HG02798 (cell line): ENCODE results near the gene FFAR4.

Experiments
- ATAC-seq: cut with Tn5 transposase; IDR thresholded peaks from one replicate; pipeline ENCODE4 v1.9.1; 2021; ENCODE audit warnings: mild to moderate bottlenecking; ENCODE audit not compliant: unreplicated experiment, poor library complexity

Gene FFAR4

GRCh38 chr10:93570383-93570782, 3.9 kb downstream of the FFAR4 start:
- ATAC-seq = no peak

GRCh38 chr10:93572606-93573005, 6.1 kb downstream of the FFAR4 start:
- no peak for ATAC-seq

DNA sequence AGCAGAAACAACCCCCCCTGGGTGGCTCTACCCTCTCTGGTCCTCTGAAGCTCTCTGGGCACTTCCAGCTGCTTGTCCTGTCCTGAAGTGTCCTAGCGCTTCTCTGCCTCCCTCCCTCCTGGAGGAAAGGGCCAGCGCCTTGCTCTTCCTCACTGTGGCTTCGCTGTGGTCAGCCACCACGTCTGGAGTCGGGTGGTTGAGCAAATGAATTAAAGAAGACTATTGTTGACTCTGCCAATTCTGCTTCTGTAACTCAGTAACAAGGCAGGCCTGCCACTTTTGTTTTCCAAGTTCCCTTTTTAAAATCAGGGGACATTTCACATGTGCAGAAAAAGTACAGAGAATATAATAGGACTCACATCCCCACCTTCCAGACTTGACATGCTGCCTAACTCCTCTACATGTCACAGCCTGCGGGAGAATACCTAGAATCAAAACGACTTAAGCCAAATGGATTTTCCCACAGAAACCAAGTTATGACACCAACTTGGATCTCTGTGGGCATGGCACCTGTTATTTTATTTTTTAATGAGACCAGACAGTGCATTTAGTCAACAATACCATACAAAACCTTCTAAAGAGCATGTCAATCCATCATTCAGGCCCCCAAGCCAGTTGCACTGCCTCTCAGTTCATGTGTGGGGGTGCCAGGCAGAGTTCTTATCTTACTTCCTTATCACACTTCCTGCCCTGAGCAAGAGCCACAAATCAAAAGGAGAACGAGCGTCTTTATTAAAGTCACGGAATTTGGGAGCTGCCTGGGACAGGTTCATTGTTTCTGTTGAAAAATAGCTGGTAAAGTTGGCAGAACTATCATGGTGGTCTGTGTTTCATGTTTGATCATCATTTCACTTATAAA, 6.8 kb downstream of the FFAR4 start:
- no peak for ATAC-seq

DNA sequence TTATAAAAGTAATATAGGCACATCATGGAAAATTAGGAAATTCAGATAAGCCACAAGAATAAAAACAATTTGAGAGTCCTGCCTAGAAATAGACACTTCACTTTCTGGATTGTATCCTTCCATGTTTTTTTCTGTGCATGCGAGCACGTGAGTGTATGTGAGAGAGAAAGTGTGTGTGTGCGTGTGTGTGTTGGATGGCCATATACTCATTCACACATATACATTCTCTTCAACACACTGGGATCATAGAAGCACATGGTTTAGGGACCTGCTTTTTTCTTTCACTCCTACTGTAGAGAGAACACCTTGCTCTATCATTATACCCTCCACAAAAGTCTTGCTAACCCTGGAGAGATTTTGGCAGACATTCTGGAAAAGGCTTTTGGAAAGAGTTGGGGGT, 7.5 kb downstream of the FFAR4 start:
- ATAC-seq = no peak

DNA sequence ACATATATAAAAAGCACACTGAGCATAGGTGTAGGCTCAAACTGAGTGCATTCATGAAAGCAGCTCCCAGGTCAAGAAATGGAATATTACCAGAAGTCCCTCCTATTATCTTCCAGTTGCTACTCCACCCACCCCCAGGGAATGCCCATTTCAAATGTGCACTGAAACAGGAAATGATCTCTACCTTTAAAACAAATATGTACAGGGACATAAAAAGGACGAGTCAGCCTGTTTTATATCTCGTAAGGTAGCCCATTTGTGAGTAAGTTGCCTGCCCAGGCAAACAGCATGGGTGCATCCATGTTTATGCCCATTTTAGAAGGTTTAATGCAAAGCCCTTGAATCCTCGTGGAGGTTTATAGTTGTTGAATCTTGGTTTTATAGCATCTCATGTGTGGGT, 10.4 kb downstream of the FFAR4 start:
- ATAC-seq = no peak

DNA sequence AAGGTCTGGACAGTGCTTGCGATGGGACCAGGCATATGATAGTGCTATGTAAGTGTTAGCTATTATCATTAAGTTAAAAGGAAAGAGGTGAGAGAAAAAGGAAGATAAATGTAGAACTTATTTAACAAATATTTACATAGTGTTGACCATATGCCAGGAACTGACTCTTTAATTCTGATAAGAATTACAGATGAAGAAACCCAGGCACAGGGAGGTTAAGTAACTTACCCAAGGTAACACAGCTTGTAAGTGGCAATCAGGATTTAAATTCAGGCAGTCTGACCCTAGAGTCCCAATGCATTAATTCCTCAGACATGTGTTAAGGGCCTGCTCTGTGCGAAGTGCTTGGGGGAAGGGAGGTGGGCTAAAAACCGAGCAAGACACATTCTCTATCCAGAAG, 11.1 kb downstream of the FFAR4 start:
- ATAC-seq = no peak

DNA sequence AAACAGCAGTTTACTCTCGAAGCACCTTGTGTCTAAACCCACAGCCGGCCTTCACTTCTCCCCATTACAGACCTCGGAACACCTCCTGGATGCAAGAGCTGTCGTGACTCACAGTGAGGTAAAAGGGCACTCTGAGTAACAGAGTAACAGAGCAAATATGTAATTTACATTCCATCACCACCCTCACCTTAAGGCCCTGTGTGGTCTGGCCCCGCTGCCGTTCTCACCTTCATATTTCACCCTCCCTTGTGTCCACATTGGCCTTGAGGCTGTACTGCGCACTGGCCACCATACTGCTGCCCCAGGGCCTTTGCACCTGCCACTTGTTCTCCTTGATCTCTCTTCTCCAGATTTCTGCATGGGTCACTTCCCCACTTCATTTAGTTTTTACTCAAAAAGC, 12.6 kb downstream of the FFAR4 start:
- no peak for ATAC-seq

DNA sequence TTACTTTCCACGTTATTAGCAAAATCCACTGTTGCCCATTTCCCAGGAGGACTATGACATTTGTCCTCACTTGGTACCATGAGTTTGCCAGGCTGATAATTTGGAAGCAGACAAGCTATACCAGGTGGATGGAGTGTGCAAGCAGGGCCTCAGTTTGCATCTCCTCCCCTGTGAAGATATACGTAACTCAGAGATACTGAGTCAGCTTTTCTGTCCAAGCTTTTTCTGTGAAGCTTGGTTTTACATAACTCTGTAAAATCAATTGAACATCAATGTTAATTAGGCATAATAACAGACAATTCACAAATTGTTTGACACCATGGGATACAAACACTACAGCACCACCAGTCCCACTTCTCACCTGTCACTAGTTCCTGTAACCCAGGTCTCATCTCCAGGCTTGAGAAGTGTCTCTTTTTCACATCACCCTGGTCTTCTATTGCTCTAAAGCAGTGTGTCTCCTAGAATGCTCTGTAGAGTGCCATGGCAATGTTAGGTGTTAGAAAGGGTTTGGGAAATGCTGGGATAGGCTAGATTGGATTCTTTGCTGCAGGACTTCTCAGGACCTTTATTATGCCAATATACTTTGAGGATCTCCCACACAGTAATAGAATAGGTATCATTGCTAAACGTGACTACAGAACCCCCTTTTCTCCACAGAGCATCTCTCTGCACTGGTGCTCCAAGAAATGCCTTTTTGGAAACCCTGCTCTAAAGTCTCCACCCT, 13.7 kb downstream of the FFAR4 start:
- no peak for ATAC-seq

- no peak for ATAC-seq
Measured at GRCh38 chr10:93580828-93581227, 14.4 kb downstream of the FFAR4 start.

- ATAC-seq = no peak
Measured at GRCh38 chr10:93584445-93584844, 18.0 kb downstream of the FFAR4 start.

DNA sequence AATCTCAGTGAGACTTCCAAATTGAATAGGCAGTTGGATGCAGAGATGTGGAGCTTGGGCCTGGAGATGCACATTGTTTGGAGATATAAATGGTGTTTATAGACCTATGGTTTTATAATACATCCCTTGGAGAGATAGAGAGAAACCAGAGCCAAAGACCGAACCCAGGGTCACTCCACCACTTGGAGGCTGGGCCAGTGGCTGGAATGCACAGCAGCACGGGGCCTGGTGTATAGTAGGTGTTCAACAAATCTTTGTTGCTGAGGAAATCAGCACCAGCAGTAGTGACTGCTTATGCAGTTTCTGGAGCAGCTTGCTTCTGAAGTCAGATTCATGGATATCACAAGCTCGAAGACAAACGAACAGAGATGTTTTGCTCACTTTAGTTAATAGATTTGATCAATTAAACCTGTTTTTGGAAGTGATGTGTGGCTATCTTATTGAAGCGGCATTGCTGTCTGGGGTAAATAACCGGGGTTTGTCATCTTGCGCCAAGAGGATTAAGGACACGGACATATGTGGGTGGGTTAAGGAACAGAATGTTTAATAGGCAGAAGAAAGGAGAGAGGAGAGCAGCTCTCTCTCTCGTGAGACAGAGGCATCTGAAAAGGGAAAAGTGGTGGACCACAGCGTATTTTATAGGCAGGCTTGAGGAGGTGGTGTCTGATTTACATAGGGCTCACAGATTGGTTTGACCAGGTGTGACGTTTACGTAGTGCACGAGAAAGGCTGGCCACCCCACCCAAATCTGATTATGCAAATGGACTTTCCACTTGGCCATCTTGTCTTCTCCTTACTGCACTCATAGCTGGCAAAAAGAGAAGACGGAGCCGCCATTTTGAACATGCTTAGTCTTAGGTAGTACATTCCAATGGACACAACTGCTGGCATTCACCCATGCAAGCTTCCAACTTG, 23.4 kb downstream of the FFAR4 start:
- ATAC-seq = no peak

- no peak for ATAC-seq
Measured at GRCh38 chr10:93590638-93591037, 24.2 kb downstream of the FFAR4 start.

DNA sequence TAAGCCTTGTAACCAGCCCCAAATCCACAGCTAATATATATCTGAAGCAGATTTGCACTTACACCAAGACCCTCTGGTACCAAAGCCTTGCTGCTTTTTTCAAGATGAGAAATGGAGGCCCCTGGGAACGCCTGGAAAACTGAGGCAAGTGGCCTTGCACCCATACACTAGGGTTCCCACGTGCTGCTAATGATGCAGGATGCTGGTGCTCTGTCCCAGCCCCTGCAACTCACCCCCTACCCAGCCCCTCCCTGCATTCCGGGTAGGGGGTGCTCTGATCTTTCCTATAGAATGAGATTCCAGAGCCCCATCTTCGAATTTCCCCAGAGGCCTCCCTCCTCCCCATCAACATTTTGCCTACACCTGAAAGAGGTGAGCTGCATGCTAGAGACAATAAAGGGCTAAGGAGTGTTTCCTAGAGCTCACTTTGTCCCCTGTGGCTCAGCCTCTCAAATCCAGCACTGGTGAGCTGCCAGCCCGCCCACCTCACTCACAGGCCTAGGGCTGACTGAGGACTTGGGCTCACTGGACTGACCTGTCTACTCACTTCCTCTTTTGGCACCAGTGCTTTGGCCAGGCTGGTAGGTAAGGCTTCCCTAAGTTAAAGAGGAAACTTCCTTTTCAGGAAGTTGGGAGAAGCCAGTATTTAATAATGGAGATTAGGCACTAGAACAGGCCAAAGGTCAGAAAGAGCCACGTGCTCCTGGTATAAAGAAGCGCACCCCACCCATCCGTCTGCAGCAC, 24.8 kb downstream of the FFAR4 start:
- no peak for ATAC-seq

DNA sequence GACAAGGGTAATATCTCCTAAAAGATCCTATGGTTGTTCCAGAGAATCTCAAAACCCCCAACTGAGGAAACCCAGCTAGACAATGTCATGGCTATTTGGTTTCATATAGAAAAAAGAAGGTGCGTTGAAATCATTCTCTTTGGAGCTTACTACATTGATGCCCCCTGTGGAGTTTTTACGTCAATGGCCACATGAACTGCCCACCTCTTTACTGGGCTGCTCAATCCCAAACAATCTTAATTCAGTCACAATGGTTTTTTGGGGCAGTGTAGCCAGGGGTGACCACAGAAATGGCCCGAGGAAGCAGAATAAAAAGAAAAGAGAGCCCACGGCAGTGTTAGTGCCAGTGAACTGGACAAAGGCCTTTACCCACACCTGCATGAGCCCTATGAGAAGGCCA, 26.8 kb downstream of the FFAR4 start:
- no peak for ATAC-seq

DNA sequence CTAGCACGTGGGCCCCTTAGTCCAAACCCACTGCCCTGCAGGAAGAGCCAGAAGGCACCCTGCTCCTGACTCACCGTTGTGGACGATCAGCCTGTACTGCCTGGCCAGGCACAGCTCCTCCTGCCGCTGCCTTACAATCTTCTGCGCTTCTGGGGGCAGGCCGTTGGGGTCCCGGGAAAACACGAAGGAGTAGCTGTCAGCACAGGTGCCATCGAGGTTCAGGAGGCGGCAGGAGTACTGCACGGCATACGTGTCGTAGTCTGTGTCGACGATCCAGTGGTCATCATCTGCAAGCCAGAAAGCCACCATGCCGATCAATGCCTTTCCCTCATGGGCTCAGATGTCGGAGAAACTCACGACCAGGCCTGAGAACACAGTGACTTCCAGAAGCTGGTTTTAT, 27.3 kb downstream of the FFAR4 start:
- no peak for ATAC-seq

DNA sequence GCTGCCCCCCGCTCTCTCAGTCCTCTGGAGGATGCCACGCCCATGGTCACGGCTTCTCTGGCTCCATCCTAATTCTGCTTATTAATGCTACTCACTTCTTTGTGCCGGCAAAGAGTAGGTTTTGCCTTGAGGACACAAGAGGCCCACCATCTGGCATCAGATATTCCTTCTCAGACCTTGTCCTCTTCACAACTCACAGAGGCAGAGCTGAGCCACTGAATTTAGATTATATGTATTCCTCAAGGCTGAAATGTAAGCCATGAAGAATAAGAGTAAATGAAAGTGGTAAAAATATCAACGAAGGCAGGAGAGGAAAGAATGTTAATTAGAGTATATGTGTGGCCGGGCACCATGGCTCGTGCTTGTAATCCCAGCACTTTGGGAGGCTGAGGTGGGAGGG, 28.1 kb downstream of the FFAR4 start:
- ATAC-seq = no peak

- ATAC-seq = no peak
Measured at GRCh38 chr10:93595378-93596161, 29.1 kb downstream of the FFAR4 start.

DNA sequence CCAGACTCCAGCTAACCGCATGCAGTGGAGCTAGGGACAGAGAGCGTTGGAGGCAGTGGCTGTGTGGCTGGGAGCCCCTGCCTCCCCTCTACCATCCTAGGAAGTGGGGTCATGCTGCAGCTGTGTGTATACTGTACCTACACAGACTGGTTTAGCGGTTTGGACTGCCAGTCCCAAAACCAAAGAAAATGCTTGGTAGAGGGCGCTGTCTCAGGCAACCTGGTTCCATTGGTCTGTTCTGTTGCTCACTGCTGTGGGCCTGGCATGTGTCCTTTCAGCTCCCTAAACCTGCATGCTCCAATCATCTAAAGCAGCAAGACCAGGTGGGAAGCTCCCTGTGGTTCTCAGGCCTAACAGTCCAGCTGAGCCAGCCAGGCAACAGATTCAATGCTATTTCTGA, 30.1 kb downstream of the FFAR4 start:
- ATAC-seq = no peak

DNA sequence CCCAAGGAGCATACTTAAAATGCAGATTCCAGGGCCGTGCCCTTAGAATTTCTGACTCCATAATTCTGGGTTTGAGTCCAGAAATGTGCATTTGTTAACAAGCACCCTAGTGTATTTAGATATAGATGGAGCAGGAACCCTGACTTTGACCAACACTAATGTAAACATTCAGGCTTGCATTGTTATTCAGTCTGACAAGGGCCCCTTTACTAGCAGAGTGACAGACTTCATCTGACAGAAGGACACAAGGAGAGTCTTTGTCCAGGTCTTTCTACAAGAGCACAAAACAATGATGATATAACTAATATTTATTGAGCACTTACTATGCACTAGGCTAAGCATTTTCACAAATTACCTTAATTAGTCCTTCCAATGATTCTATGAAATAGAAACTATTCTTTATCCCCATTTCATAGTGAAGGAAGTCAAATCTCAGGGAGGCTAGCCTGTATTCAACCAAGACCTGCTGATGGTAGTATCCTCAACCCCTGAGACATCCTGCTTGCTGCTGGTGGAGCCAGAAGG, 30.7 kb downstream of the FFAR4 start:
- ATAC-seq = no peak
